GM12878 (cell line): ENCODE data around the gene MFSD11. TPM values are rescaled to one million over a fixed set of nuclear protein-coding genes. Genes with fewer than 3 reads are reported as not detected.

Experiments used
- ATAC-seq: fragments of 200-7000 bp; cut with Tn5 transposase; 3 replicates; pipeline ENCODE4 v1.9.1; 2020; ENCODE audit warnings: mild to moderate bottlenecking, moderate library complexity
- BruUV-seq: library from RNA; stranded (reverse); fragments of 400-500 nt; replicated peaks from 2 replicates; lab custom pipeline; 2021; lab: Mats Ljungman, UMichigan
- CTCF ChIA-PET: fragments of 300-600 bp; sonication (Branson Sonifier 250); formaldehyde crosslinking; extraction: SDS; loops from one replicate; lab custom pipeline; 2021; ENCODE audit warnings: inconsistent platforms; lab: Yijun Ruan, JAX
- POLR2A ChIA-PET: fragments of 350-600 bp; formaldehyde crosslinking; extraction: SDS; loops from one replicate; lab custom pipeline; 2021; ENCODE audit warnings: inconsistent platforms; lab: Charles Lee
- RAD21 ChIA-PET: fragments of 300-600 bp; sonication (Branson Sonifier 250); formaldehyde crosslinking; loops from one replicate; lab custom pipeline; 2023; ENCODE audit warnings: antibody characterized with exemption; ENCODE audit not compliant: unreplicated experiment; lab: Charles Lee
- SMC1A ChIA-PET: fragments of 300-600 bp; sonication (Branson Sonifier 250); formaldehyde crosslinking; loops from one replicate; lab custom pipeline; 2023; ENCODE audit not compliant: unreplicated experiment, uncharacterized antibody; lab: Charles Lee
- DNase-seq: peaks from one replicate; pipeline ENCODE4 v3.0.0-alpha.2; 2011; ENCODE audit warnings: low read depth, low spot score
- FAIRE-seq: peaks from 3 replicates; lab custom pipeline; 2011; peaks lifted over from hg19 to GRCh38; lab: Jason Lieb, UNC
- H2AFZ ChIP-seq: 2 replicates; pipeline ENCODE4 v1.6.0; 2011; ENCODE audit warnings: low read depth, low read length, control low read depth; ENCODE audit not compliant: control insufficient read depth
- H3K27ac ChIP-seq: 2 replicates; pipeline ENCODE4 v1.5.1; 2011; ENCODE audit warnings: control low read depth; ENCODE audit not compliant: control insufficient read depth, insufficient read depth
- H3K27me3 ChIP-seq, 2 experiments: replicated peaks in 1 of 2; 2 replicates each; pipeline versions ENCODE4 v1.6.0 to v1.6.1; 2011; ENCODE audit warnings: low read length in 1 of 2; ENCODE audit not compliant: control insufficient read depth in 2 of 2, insufficient read depth in 2 of 2
- H3K36me3 ChIP-seq, 2 experiments: 2 replicates each; pipeline ENCODE4 v1.5.1; 2011; ENCODE audit warnings: low read length in 1 of 2; ENCODE audit not compliant: control insufficient read depth in 2 of 2, insufficient read depth in 2 of 2
- H3K4me1 ChIP-seq: 2 replicates; pipeline ENCODE4 v1.6.1; 2011; ENCODE audit warnings: mild to moderate bottlenecking, low read length, moderate library complexity, mixed read lengths; ENCODE audit not compliant: control insufficient read depth, insufficient read depth
- H3K4me2 ChIP-seq: 2 replicates; pipeline ENCODE4 v1.6.0; 2011; ENCODE audit warnings: control low read depth; ENCODE audit not compliant: control insufficient read depth, insufficient read depth
- H3K4me3 ChIP-seq: fragments of 200-600 bp; sonication (generic); 2 replicates; pipeline ENCODE4 v1.5.1; 2016
- H3K79me2 ChIP-seq: 2 replicates; pipeline ENCODE4 v1.6.0; 2011; ENCODE audit warnings: low read length; ENCODE audit not compliant: control insufficient read depth, insufficient read depth
- H3K9ac ChIP-seq: 2 replicates; pipeline ENCODE4 v1.8.0; 2011; ENCODE audit warnings: low read length, control low read depth, mixed read lengths; ENCODE audit not compliant: control insufficient read depth, insufficient read depth
- H3K9me3 ChIP-seq: replicated peaks from 3 replicates; pipeline ENCODE4 v1.5.1; 2011; ENCODE audit warnings: mild to moderate bottlenecking, low read length; ENCODE audit not compliant: control insufficient read depth, insufficient read depth
- H4K20me1 ChIP-seq: 2 replicates; pipeline ENCODE4 v1.6.0; 2011; ENCODE audit not compliant: control insufficient read depth, insufficient read depth
- CHD1 ChIP-seq: IDR thresholded peaks from 2 replicates; pipeline ENCODE4 v1.6.1; 2012; ENCODE audit warnings: low read depth, low read length, improper control_type of control experiment
- LARP7 ChIP-seq: fragments of 450-650 bp; IDR thresholded peaks from 2 replicates; pipeline ENCODE4 v1.6.1; 2017; ENCODE audit warnings: mild to moderate bottlenecking
- MTA3 ChIP-seq: IDR thresholded peaks from 2 replicates; pipeline ENCODE4 v1.6.1; 2012; ENCODE audit warnings: low read length, inconsistent platforms, borderline replicate concordance
- RCOR1 ChIP-seq: conservative IDR thresholded peaks from 2 replicates; pipeline ENCODE4 v1.6.1; 2012; ENCODE audit warnings: low read depth, low read length, improper control_type of control experiment
- SREBF2 ChIP-seq: IDR thresholded peaks from 2 replicates; pipeline ENCODE4 v1.6.1; 2012; ENCODE audit warnings: mild to moderate bottlenecking, low read length
- SUZ12 ChIP-seq: fragments of 200-600 bp; sonication (generic); IDR thresholded peaks from one replicate; pipeline ENCODE4 v1.6.1; 2018; ENCODE audit warnings: antibody characterized with exemption, mild to moderate bottlenecking; ENCODE audit not compliant: unreplicated experiment
- TCF3 ChIP-seq: IDR thresholded peaks from 2 replicates; pipeline ENCODE4 v1.6.1; 2012; ENCODE audit warnings: low read depth, mild to moderate bottlenecking, low read length, borderline replicate concordance; ENCODE audit not compliant: insufficient read depth
- WRNIP1 ChIP-seq: IDR thresholded peaks from 2 replicates; pipeline ENCODE4 v1.6.1; 2011; ENCODE audit warnings: low read depth, low read length, improper control_type of control experiment, borderline replicate concordance
- ZNF217 ChIP-seq: fragments of 450-650 bp; IDR thresholded peaks from 2 replicates; pipeline ENCODE4 v1.6.1; 2017; ENCODE audit warnings: antibody characterized with exemption, mild to moderate bottlenecking
- WGBS: methylation state at CpG from one replicate; pipeline ENCODE4 v1.1.6; 2016; ENCODE audit warnings: low lambda C conversion rate; ENCODE audit not compliant: insufficient replicate concordance, insufficient coverage; ENCODE audit errors: missing lambda C conversion rate; 5-methylcytosine and 5-hydroxymethylcytosine counted together
- in situ Hi-C: fragments of 300-500 bp; cut with MboI; formaldehyde crosslinking; loops from 9 replicates; pipeline ENCODE4 v1.14.3; 2018; ENCODE audit warnings: mixed read lengths
- intact Hi-C: fragments of 100-400 bp; cut with micrococcal nuclease; formaldehyde crosslinking; loops from one replicate; pipeline ENCODE4 v1.14.2; 2022; ENCODE audit not compliant: unreplicated experiment
- polyA plus RNA-seq, 11 experiments: library from polyadenylated mRNA; depleted of rRNA in 4 of 11; unstranded in 6 of 11; stranded (reverse) in 5 of 11; fragments of >200 nt; fragmentation: Nextera tagmentation in 4 of 11; fragmentation: Illumina TruSeq in 1 of 11; extraction: Ambion mirVana in 4 of 11; extraction: Trizol in 1 of 11; gene quantifications; 1 replicate in 1 of 11; 2 replicates in 10 of 11; pipeline versions ENCODE4 v1.2.1 to v1.2.3, GENCODE V29; 2011 to 2016; ENCODE audit warnings: inconsistent platforms in 2 of 11, missing spikeins in 2 of 11, low read depth in 1 of 11
- total RNA-seq, 4 experiments: library from RNA; depleted of rRNA in 3 of 4; stranded (reverse); fragments of >200 nt in 3 of 4; fragmentation: Illumina TruSeq in 1 of 4; extraction: Trizol in 1 of 4; gene quantifications; 2 replicates each; pipeline versions ENCODE4 v1.2.1 to v1.2.3, GENCODE V29; 2013 to 2021
- TF ChIP-seq, protein P1 (sequence below): IDR thresholded peaks from 2 replicates; pipeline ENCODE4 v1.6.1; 2012; ENCODE audit warnings: low read depth, low read length, improper control_type of control experiment

MFSD11 gene
- total and polyA plus RNA-seq, 10 of the 15 experiments (the other 5 are each of a cell fraction or from before 2014, with no cell fraction given) = 11.0 to 19.4 (median 15.5) TPM

DNA sequence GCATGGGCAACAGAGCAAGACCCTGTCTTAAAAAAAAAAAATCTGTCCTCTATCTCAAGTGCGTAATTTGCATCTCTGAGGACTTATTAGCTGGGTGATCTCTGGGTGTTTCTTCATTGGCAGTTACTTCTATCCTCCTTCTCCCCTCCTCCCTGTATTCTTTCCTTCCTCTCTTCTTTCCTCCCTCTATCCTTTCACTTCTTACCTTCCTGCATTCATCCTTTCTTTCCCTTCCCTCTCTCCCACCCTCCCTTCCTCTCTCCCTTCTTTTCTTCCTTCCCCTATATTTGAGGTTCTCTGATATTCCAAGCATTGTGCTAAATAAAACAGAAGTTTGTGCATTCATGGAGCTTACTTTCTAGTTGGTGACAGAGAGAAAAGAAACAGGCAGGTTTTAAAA is 10.7 kb downstream of the MFSD11 start:
- TF ChIP-seq RCOR1 (no peak), SUZ12 (no peak), SREBF2 (no peak), LARP7 (no peak), TCF3 (no peak), CHD1 (no peak), ZNF217 (no peak), MTA3 (no peak), WRNIP1 (no peak)
- TF ChIP-seq, protein P1, sequence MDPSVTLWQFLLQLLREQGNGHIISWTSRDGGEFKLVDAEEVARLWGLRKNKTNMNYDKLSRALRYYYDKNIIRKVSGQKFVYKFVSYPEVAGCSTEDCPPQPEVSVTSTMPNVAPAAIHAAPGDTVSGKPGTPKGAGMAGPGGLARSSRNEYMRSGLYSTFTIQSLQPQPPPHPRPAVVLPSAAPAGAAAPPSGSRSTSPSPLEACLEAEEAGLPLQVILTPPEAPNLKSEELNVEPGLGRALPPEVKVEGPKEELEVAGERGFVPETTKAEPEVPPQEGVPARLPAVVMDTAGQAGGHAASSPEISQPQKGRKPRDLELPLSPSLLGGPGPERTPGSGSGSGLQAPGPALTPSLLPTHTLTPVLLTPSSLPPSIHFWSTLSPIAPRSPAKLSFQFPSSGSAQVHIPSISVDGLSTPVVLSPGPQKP = no peak
- TF ChIP-seq, all 136 proteins: peak for 0
- CTCF ChIA-PET = interaction anchor here (0.5 to 0.6 kb wide), 2 partner anchors 13 to 252 kb away, joined by 3 read pairs; no protein-coding TSS in a partner anchor

More for the DNA sequence above, 10.7 kb downstream of the MFSD11 start:
- 100% methylated on average over 1 of the region's 1 CpG for WGBS
- BruUV-seq = no TSS peak
- no peaks in the 10 kb centered on the region for H3K79me2 ChIP-seq
- no peak overlapping the region for H3K27ac ChIP-seq
- H3K4me2 ChIP-seq = no peak overlapping the region
- ATAC-seq = no peak
- FAIRE-seq = no peak
- no peaks in the 10 kb centered on the region for H3K27me3 ChIP-seq
- H3K9me3 ChIP-seq = no peaks in the 10 kb centered on the region
- no peak overlapping the region for H2AFZ ChIP-seq
- ChIA-PET RAD21 (interaction anchor here (1.5 kb wide), 1 partner anchor 10 kb away, joined by 4 read pairs; the partner anchor contains the start of gene MFSD11), POLR2A (no interaction called here), SMC1A (interaction anchor here (0.7 kb wide), 1 partner anchor 864 kb away, joined by 3 read pairs; no protein-coding TSS in a partner anchor)
- intact Hi-C loops = no loop called here
- no peak for DNase-seq
- H3K4me1 ChIP-seq = no peaks in the 10 kb centered on the region; the same call in 1 of the 2 replicates
- peaks cover 0 to 9% of the 10 kb centered on the region in 2 experiments; a peak in 3 of 4 replicates for H3K36me3 ChIP-seq
- no peak overlapping the region for H3K9ac ChIP-seq
- H4K20me1 ChIP-seq = no peaks in the 10 kb centered on the region
- no peak overlapping the region for H3K4me3 ChIP-seq
- in situ Hi-C loops = no loop called here
